GM12874 (cell line): ENCODE results near the gene ZNF45.

Experiments used
- TF ChIP-seq, protein P1 (sequence below): IDR thresholded peaks from 2 replicates; pipeline ENCODE4 v1.5.1; 2011; ENCODE audit warnings: low read depth, mild to moderate bottlenecking, control low read depth, low read length, moderate library complexity; ENCODE audit not compliant: insufficient read depth

The ZNF45 gene

GRCh38 chr19:43934985-43935708, at the start of gene ZNF45:
ZNF45 (minus strand) TSS chr19:43935282; CDS start chr19:43922185, 13,097 bp downstream.
- TF ChIP-seq, protein P1, sequence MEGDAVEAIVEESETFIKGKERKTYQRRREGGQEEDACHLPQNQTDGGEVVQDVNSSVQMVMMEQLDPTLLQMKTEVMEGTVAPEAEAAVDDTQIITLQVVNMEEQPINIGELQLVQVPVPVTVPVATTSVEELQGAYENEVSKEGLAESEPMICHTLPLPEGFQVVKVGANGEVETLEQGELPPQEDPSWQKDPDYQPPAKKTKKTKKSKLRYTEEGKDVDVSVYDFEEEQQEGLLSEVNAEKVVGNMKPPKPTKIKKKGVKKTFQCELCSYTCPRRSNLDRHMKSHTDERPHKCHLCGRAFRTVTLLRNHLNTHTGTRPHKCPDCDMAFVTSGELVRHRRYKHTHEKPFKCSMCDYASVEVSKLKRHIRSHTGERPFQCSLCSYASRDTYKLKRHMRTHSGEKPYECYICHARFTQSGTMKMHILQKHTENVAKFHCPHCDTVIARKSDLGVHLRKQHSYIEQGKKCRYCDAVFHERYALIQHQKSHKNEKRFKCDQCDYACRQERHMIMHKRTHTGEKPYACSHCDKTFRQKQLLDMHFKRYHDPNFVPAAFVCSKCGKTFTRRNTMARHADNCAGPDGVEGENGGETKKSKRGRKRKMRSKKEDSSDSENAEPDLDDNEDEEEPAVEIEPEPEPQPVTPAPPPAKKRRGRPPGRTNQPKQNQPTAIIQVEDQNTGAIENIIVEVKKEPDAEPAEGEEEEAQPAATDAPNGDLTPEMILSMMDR: no peak

DNA sequence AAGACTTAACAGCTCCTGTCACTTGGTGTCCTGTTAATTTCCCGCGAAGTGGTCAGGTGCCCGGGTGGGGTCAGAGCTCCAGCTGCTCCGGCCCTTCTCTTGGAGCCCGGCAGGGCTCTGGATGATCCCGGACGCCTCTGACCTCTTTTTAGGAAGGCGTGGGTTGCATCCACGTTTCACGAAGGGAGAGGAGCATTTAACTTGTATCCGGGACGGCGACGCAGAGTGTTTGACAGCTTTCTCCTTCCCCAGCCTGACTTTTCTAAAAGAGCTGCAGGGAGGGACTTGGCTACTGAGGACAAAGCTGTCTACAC, 49.6 kb upstream of the ZNF45 start:
- TF ChIP-seq, protein P1: no peak

DNA sequence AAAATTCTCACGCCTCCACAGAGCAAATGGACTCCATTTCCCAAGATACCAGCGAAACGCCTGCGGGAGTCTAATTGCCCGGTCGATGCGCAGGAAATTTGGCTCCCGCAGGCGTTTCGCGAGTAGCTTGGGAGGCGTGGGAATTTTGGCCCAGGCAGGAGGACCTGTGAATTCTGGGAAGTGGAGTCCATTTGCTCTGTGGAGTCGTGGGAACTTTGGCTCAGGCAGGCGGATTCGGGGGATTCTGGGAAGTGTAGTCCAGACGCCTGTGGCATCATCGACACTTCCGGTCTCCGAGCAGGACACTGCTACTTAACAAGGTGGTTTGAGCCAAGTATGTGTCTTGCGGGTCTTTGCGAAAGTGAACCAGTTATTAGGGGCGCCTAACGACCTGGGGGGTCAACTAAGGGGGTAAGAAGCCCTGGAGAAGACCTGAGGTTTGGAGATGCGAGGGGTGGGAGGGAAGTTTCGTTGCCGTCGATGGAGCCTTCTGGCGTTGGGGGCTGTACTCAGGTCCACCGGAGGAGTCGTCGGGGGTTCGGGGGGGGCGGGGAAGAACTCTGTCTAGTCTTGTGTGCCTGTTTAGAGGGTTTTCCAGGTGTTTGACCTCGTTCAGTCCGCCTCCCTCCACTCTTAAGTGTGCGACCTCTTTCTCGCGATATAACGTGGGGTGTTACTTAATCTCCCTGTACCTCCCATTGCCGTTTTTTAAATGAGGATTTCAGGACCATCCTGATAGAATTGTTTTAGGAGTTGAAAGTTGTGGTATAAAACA, 49.0 kb upstream of the ZNF45 start, which contains the start of gene ZNF155:
ZNF155 (plus strand) TSS at position 277 of the 775 bp plus-strand sequence. CDS start 4,356 bp downstream, outside the sequence.
- TF ChIP-seq, protein P1: no peak

- TF ChIP-seq, protein P1: no peak
Measured at GRCh38 chr19:43983544-43983911, 48.4 kb upstream of the ZNF45 start.

DNA sequence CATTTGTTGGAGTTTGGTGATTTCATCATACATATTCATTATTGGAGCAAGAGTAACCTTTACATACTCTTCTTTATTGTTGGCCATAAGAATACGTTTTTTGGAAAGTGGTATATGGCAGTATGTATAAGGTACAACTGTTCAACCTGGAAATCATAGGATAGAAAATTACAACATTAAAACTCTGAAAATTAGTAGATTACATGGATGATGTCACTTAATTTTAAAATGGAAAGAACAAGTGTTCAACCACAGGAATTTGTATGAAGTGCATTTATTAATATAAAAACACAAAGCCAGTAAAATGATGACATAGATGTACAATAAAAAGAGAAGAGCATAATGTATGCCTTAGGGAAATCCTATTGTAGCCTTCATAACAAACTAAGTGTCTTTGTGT, 41.6 kb upstream of the ZNF45 start:
- TF ChIP-seq, protein P1: no peak

- TF ChIP-seq, protein P1: no peak
Measured at GRCh38 chr19:43966079-43966694, 31.1 kb upstream of the ZNF45 start.

DNA sequence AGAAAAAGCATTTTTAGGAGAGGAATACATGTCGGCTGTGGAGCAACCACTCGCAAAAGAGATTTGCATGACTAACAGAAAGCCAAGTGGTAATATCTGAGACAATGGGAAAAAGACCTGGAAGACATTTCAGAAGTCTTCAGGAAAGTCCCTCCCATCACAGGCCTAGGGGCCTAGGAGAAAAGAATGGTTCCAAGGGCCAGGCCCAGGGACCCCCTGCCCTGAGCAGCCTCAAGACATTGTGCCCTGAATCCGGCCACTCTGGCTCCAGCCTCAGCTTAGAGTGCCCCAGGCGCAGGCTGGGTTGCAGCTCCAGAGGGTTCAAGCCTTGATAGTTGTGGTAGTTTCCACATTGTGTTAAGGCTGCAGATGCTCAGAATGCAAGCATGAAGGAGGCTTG, 25.3 kb upstream of the ZNF45 start:
- TF ChIP-seq, protein P1: no peak
